Measurements from ENCODE around the gene GCH1. TPM values are rescaled to one million over a fixed set of nuclear protein-coding genes. Genes with fewer than 3 reads are reported as not detected.

Gene GCH1
- 4.8 and 6.1 TPM in 2 replicates for total RNA-seq

GRCh38 chr14:54902521-54903420 lies at the start of gene GCH1:
Gene GCH1 (minus strand): TSS chr14:54902826. CDS start chr14:54902663, 163 bp downstream.

Other genes starting within 250 kb of the GCH1 start
- gene WDHD1, start 124.3 kb upstream of the GCH1 start, total RNA-seq: 7.5 and 9.9 TPM in 2 replicates
- 6.9 and 7.4 TPM in 2 replicates for gene SOCS4, start 124.4 kb upstream of the GCH1 start, total RNA-seq
- gene MAPK1IP1L, start 148.8 kb upstream of the GCH1 start, total RNA-seq: 75.0 and 76.7 TPM in 2 replicates
- 301 and 317 TPM in 2 replicates for gene LGALS3, start 226.4 kb upstream of the GCH1 start, total RNA-seq

Measured in myometrial cell (primary cell).